HG03097 (cell line): ENCODE measurements around the gene RBM47.
"Not testable (repeated sequence)": the region's sequence is repeated elsewhere in the genome, so short reads cannot be mapped to it uniquely, and the experiment has no call there.

ENCODE experiments used
- ATAC-seq: cut with Tn5 transposase; IDR thresholded peaks from one replicate; pipeline ENCODE4 v1.9.1; 2021; ENCODE audit not compliant: unreplicated experiment, low FRiP score

Gene RBM47

GRCh38 chr4:40629401-40630334, at the start of gene RBM47:
RBM47 (minus strand) TSS chr4:40629864; CDS start chr4:40438893, 190,971 bp downstream.
- ATAC-seq = peak; percentile 37

- no peak for ATAC-seq
These were observed 48.8 kb upstream of the RBM47 start for GRCh38 chr4:40678421-40678820.

- ATAC-seq = no peak
These were observed 45.5 kb upstream of the RBM47 start for GRCh38 chr4:40675166-40675565.

- ATAC-seq = peak; percentile 84
These were observed 43.2 kb upstream of the RBM47 start for GRCh38 chr4:40672528-40673522.

GRCh38 chr4:40669504-40669903, 39.8 kb upstream of the RBM47 start:
- no peak for ATAC-seq

- no peak for ATAC-seq
These were observed 36.2 kb upstream of the RBM47 start for GRCh38 chr4:40665842-40666241.

GRCh38 chr4:40662962-40663604, 33.4 kb upstream of the RBM47 start:
- no peak for ATAC-seq

- no peak for ATAC-seq
These were observed 32.1 kb upstream of the RBM47 start for GRCh38 chr4:40661803-40662202.

GRCh38 chr4:40656201-40656863, 26.7 kb upstream of the RBM47 start:
- peak; percentile 81 for ATAC-seq

GRCh38 chr4:40651280-40651679, 21.6 kb upstream of the RBM47 start:
- ATAC-seq = no peak

- no peak for ATAC-seq
These were observed 19.7 kb upstream of the RBM47 start for GRCh38 chr4:40649321-40649720.

GRCh38 chr4:40648742-40649281, 19.1 kb upstream of the RBM47 start:
- no peak for ATAC-seq

- ATAC-seq = no peak
These were observed 18.5 kb upstream of the RBM47 start for GRCh38 chr4:40648131-40648530.

- ATAC-seq = no peak
These were observed 15.9 kb upstream of the RBM47 start for GRCh38 chr4:40645586-40645985.

GRCh38 chr4:40632080-40632479, 2.4 kb upstream of the RBM47 start:
- ATAC-seq = no peak

- peak; percentile 38 for ATAC-seq
These were observed 814 bp upstream of the RBM47 start for GRCh38 chr4:40630335-40631021.

GRCh38 chr4:40628888-40629287, 776 bp downstream of the RBM47 start:
- ATAC-seq = no peak

GRCh38 chr4:40628407-40628806, 1.3 kb downstream of the RBM47 start:
- not testable (repeated sequence) for ATAC-seq

- no peak for ATAC-seq
These were observed 2.1 kb downstream of the RBM47 start for GRCh38 chr4:40627540-40627939.
